Measurements from ENCODE around the gene LRP1.

The LRP1 gene

GRCh38 chr12:57255916-57256315 is 127.6 kb downstream of the LRP1 start:
- TF ChIP-seq FOXP2 (optimal IDR thresholded peaks at IDR 0.05; ENCODE audit: control extremely low read depth, extremely low read length, insufficient read depth), result no peak
- no peak for TF ChIP-seq POLR2AphosphoS5 (IDR thresholded peaks at IDR 0.05; ENCODE audit: borderline replicate concordance, low read depth, low read length)
- no peak for TF ChIP-seq EZH2 (IDR thresholded peaks at IDR 0.05)
- Histone ChIP-seq H3K4me3 (no peak overlapping the region), H3K9me3 (ENCODE audit: low read depth, low read length) (no peaks in the 10 kb centered on the region), H3K27ac (no peak overlapping the region), H3K36me3 (ENCODE audit: insufficient read depth, low read length) (peaks cover 49% of the 10 kb centered on the region), H3K9ac (ENCODE audit: insufficient read length) (no peak overlapping the region)
- no peak for DNase-seq (ENCODE audit: low read depth, low spot score)

DNA sequence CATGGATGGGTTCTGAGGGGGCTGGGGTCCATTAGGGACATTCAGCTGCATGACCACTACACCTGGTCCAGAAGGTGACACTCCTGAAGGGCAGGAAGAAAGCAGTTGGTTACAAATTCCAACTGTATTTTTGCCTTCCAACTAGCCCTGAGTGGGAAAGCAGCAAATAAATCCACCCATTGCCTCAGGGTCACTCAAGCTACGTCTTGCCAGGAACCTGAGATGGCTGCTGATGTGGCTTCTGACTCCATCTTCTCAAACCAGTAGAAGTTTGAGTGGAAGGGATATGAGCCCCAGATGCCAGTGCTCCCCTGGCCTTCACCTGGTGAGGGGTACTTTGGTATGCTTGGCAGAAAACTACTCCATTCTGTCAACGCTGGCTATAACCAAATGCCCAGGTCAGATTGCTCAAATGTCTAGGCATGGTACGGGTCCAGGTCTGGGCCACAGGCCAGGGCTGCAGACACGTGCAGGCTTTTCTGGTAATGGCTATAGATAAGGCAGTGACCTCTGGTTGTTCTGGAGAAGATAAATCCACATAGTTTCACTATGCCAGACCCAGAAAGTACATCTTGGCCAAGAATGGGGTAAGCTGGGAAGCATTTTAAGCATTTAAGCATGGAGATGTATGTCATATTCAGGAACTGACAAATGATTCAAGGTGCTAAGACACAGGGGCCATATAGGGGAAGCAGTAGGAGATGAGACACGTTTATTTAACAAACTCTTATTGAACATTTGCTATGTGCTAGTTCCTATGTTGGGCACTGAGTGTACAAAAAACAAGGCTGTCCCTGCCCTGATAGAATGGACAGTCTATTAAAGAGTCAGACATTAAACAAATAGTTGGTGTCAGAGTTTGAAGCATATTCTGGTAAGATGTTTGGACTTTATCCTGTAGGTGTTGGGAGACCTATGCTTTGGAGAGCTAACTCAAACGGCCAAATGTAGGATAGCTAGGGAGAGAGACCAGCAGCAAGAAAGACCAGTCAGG is 131.0 kb downstream of the LRP1 start:
- H3K36me3 ChIP-seq (ENCODE audit: insufficient read depth, low read length), result peaks cover 65% of the 10 kb centered on the region
- no peak overlapping the region for H3K4me3 ChIP-seq
- TF ChIP-seq POLR2AphosphoS5 (IDR thresholded peaks at IDR 0.05; ENCODE audit: borderline replicate concordance, low read depth, low read length), result no peak
- no peak overlapping the region for H3K9ac ChIP-seq (ENCODE audit: insufficient read length)
- H3K9me3 ChIP-seq (ENCODE audit: low read depth, low read length), result no peaks in the 10 kb centered on the region
- no peak overlapping the region for H3K27ac ChIP-seq
- DNase-seq (ENCODE audit: low read depth, low spot score), result no peak

DNA sequence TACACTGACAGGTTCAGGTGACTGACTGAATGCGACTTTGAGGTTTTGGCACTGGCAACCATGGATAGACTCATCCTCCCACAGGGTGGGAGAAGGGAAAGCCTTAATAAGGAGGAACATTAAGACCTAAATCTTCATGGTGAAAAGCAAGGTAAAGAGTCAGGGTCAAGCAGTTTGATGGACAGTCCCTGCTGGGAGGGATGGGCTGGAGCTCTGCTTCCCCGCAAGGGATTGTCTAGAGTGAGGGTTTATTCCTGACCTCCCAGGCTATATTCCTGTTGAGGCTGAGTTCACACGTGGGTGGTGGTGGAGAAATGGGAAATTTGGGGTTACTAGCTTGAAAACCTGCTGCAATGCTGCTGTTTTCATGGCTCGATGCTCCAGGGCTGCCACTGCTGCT is 132.1 kb downstream of the LRP1 start:
- no peak overlapping the region for H3K9ac ChIP-seq (ENCODE audit: insufficient read length)
- no peak for DNase-seq (ENCODE audit: low read depth, low spot score)
- H3K4me3 ChIP-seq, result no peak overlapping the region
- H3K27ac ChIP-seq, result no peak overlapping the region
- peaks cover 66% of the 10 kb centered on the region for H3K36me3 ChIP-seq (ENCODE audit: insufficient read depth, low read length)
- TF ChIP-seq FOXP2 (optimal IDR thresholded peaks at IDR 0.05; ENCODE audit: control extremely low read depth, extremely low read length, insufficient read depth), result no peak
- TF ChIP-seq POLR2AphosphoS5 (IDR thresholded peaks at IDR 0.05; ENCODE audit: borderline replicate concordance, low read depth, low read length), result no peak
- no peak for TF ChIP-seq EZH2 (IDR thresholded peaks at IDR 0.05)
- H3K9me3 ChIP-seq (ENCODE audit: low read depth, low read length), result no peaks in the 10 kb centered on the region

- H3K4me3 ChIP-seq, result no peak overlapping the region
- peaks cover 56% of the 10 kb centered on the region for H3K36me3 ChIP-seq (ENCODE audit: insufficient read depth, low read length)
- DNase-seq (ENCODE audit: low read depth, low spot score), result no peak
- no peak overlapping the region for H3K9ac ChIP-seq (ENCODE audit: insufficient read length)
- H3K27ac ChIP-seq, result no peak overlapping the region
- no peaks in the 10 kb centered on the region for H3K9me3 ChIP-seq (ENCODE audit: low read depth, low read length)
- TF ChIP-seq EZH2 (IDR thresholded peaks at IDR 0.05), result no peak
- no peak for TF ChIP-seq FOXP2 (optimal IDR thresholded peaks at IDR 0.05; ENCODE audit: control extremely low read depth, extremely low read length, insufficient read depth)
- no peak for TF ChIP-seq POLR2AphosphoS5 (IDR thresholded peaks at IDR 0.05; ENCODE audit: borderline replicate concordance, low read depth, low read length)
Observed at GRCh38 chr12:57261428-57261865, 133.2 kb downstream of the LRP1 start.

DNA sequence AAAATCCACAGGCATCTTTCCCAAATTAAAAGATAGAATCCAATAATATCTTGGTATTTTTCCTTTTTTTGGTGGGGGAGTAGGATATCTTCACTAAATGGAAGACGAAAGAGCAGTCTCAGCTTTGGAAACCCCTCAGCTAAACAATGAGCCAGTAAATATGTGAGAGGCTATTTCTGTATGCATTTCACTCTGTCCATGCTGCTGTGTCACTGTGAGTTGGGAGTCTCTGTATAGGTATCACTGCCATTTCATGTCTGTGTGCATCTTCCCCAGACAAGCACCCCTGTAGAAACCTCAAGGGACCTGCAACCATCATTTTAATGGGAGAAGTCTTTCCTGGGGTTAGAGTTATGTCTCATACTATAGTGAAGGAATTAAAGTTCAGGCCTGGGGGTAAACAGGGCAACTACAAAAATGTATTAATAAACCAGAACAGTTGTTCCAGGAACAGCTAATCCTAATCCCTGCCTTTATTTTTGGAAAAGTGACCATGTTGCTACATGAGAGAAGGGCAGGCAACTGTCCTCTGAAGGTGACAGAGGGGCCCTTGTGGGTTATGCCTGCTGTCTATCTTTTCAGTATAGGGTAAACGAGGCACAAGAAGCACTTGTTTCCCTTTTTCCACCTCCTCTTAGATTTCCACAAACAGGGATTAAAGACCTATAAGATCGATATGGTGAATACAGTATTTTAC is 134.0 kb downstream of the LRP1 start:
- DNase-seq (ENCODE audit: low read depth, low spot score), result no peak
- Histone ChIP-seq H3K4me3 (no peak overlapping the region), H3K9ac (ENCODE audit: insufficient read length) (no peak overlapping the region), H3K27ac (no peak overlapping the region; the same call in 1 of the 2 replicates), H3K36me3 (ENCODE audit: insufficient read depth, low read length) (peaks cover 58% of the 10 kb centered on the region), H3K9me3 (ENCODE audit: low read depth, low read length) (no peaks in the 10 kb centered on the region)
- no peak for TF ChIP-seq POLR2AphosphoS5 (IDR thresholded peaks at IDR 0.05; ENCODE audit: borderline replicate concordance, low read depth, low read length)

Measured in SK-N-MC (cell line).